Measurements from ENCODE around the gene ZNF185. TPM values are rescaled to one million over a fixed set of nuclear protein-coding genes. Genes with fewer than 3 reads are reported as not detected.
"Not testable (repeated sequence)": the region's sequence is repeated elsewhere in the genome, so short reads cannot be mapped to it uniquely, and the experiment has no call there.

Gene ZNF185
- total RNA-seq, 2 donors from 2014 or later, result 13.5 to 20.7 TPM

GRCh38 chrX:152905081-152905420, 7.2 kb downstream of the ZNF185 start:
- H3K9me3 ChIP-seq (ENCODE audit: control insufficient read depth, low read length), result no peaks in the 10 kb centered on the region
- no peaks in the 10 kb centered on the region for H3K27me3 ChIP-seq (ENCODE audit: control insufficient read depth, insufficient read depth, low read length, poor library complexity, severe bottlenecking)
- 95 to 100% methylated on average over 2 to 8 of the region's 8 CpGs for WGBS, 2 experiments (ENCODE audit: insufficient coverage in 1 of 2, insufficient read length in 1 of 2)
- no peak for DNase-seq
- H3K4me1 Mint-ChIP-seq, result peaks cover 9% of the 10 kb centered on the region
- no peaks in the 10 kb centered on the region for H3K36me3 ChIP-seq (ENCODE audit: control insufficient read depth, insufficient read depth, low read length)
- H3K36me3 Mint-ChIP-seq (ENCODE audit: low read depth), result peaks cover 2% of the 10 kb centered on the region
- no peak overlapping the region for H3K4me3 ChIP-seq (ENCODE audit: low read length)
- peaks cover 13% of the 10 kb centered on the region for H3K27me3 Mint-ChIP-seq (ENCODE audit: insufficient read depth)
- no peak overlapping the region for H3K9ac ChIP-seq (ENCODE audit: extremely low read depth, low read length, poor library complexity, severe bottlenecking)
- H3K27ac Mint-ChIP-seq, result no peak overlapping the region
- no peaks in the 10 kb centered on the region for H3K4me1 ChIP-seq (ENCODE audit: control insufficient read depth, insufficient read depth, low read length)
- peaks cover 51% of the 10 kb centered on the region for H3K9me3 Mint-ChIP-seq
- no peak overlapping the region for H3K27ac ChIP-seq (ENCODE audit: low read depth, low read length)
- no peak overlapping the region for H3K4me3 Mint-ChIP-seq
- TF ChIP-seq CTCF (conservative IDR thresholded peaks at IDR 0.05), result no peak

GRCh38 chrX:152907084-152907651, 9.3 kb downstream of the ZNF185 start:
- Mint-ChIP-seq H3K27ac (no peak overlapping the region), H3K4me1 (peaks cover 3% of the 10 kb centered on the region), H3K36me3 (ENCODE audit: low read depth) (no peaks in the 10 kb centered on the region), H3K9me3 (peaks cover 47% of the 10 kb centered on the region), H3K27me3 (ENCODE audit: insufficient read depth) (peaks cover 7% of the 10 kb centered on the region), H3K4me3 (peak overlapping the region; percentile 43)
- 31 to 100% methylated on average over 2 to 17 of the region's 17 CpGs for WGBS, 2 experiments (ENCODE audit: insufficient coverage in 1 of 2, insufficient read length in 1 of 2)
- H3K9ac ChIP-seq (ENCODE audit: extremely low read depth, low read length, poor library complexity, severe bottlenecking), result no peak overlapping the region
- H3K9me3 ChIP-seq (ENCODE audit: control insufficient read depth, low read length), result no peaks in the 10 kb centered on the region
- H3K4me1 ChIP-seq (ENCODE audit: control insufficient read depth, insufficient read depth, low read length), result no peaks in the 10 kb centered on the region
- H3K27ac ChIP-seq (ENCODE audit: low read depth, low read length), result no peak overlapping the region
- peak; percentile 86 for DNase-seq
- H3K36me3 ChIP-seq (ENCODE audit: control insufficient read depth, insufficient read depth, low read length), result no peaks in the 10 kb centered on the region
- H3K4me3 ChIP-seq (ENCODE audit: low read length), result no peak overlapping the region
- H3K27me3 ChIP-seq (ENCODE audit: control insufficient read depth, insufficient read depth, low read length, poor library complexity, severe bottlenecking), result no peaks in the 10 kb centered on the region
- TF ChIP-seq CTCF (conservative IDR thresholded peaks at IDR 0.05), result no peak

GRCh38 chrX:152908486-152908885, 10.6 kb downstream of the ZNF185 start:
- Histone ChIP-seq H3K9ac (ENCODE audit: extremely low read depth, low read length, poor library complexity, severe bottlenecking) (no peak overlapping the region), H3K36me3 (ENCODE audit: control insufficient read depth, insufficient read depth, low read length) (no peaks in the 10 kb centered on the region), H3K27ac (ENCODE audit: low read depth, low read length) (no peak overlapping the region), H3K4me3 (ENCODE audit: low read length) (no peak overlapping the region), H3K4me1 (ENCODE audit: control insufficient read depth, insufficient read depth, low read length) (no peaks in the 10 kb centered on the region), H3K9me3 (ENCODE audit: control insufficient read depth, low read length) (no peaks in the 10 kb centered on the region), H3K27me3 (ENCODE audit: control insufficient read depth, insufficient read depth, low read length, poor library complexity, severe bottlenecking) (no peaks in the 10 kb centered on the region)
- TF ChIP-seq CTCF (conservative IDR thresholded peaks at IDR 0.05), result no peak
- peaks cover 44% of the 10 kb centered on the region for H3K9me3 Mint-ChIP-seq
- no peaks in the 10 kb centered on the region for H3K36me3 Mint-ChIP-seq (ENCODE audit: low read depth)
- WGBS, 2 experiments (ENCODE audit: insufficient coverage in 1 of 2, insufficient read length in 1 of 2), result 92 to 95% methylated on average over 9 to 14 of the region's 14 CpGs
- H3K27me3 Mint-ChIP-seq (ENCODE audit: insufficient read depth), result peaks cover 7% of the 10 kb centered on the region
- no peak overlapping the region for H3K27ac Mint-ChIP-seq
- no peak overlapping the region for H3K4me3 Mint-ChIP-seq
- H3K4me1 Mint-ChIP-seq, result peaks cover 3% of the 10 kb centered on the region
- no peak for DNase-seq

GRCh38 chrX:152910018-152910417, 12.2 kb downstream of the ZNF185 start:
- peaks cover 51% of the 10 kb centered on the region for H3K9me3 Mint-ChIP-seq
- DNase-seq; H3K27ac ChIP-seq (ENCODE audit: low read depth, low read length); H3K4me1 Mint-ChIP-seq; H3K9ac ChIP-seq (ENCODE audit: extremely low read depth, low read length, poor library complexity, severe bottlenecking); H3K27me3 Mint-ChIP-seq (ENCODE audit: insufficient read depth); H3K27ac Mint-ChIP-seq; H3K36me3 Mint-ChIP-seq (ENCODE audit: low read depth); H3K27me3 ChIP-seq (ENCODE audit: control insufficient read depth, insufficient read depth, low read length, poor library complexity, severe bottlenecking); H3K4me3 ChIP-seq (ENCODE audit: low read length); H3K4me1 ChIP-seq (ENCODE audit: control insufficient read depth, insufficient read depth, low read length); H3K36me3 ChIP-seq (ENCODE audit: control insufficient read depth, insufficient read depth, low read length); H3K4me3 Mint-ChIP-seq; H3K9me3 ChIP-seq (ENCODE audit: control insufficient read depth, low read length): not testable (repeated sequence)
- WGBS, 2 experiments (ENCODE audit: insufficient coverage in 1 of 2, insufficient read length in 1 of 2), result 95% methylated on average over 7 of the region's 7 CpGs; no CpG with 5 or more reads in 1 of the 2 experiments

All from endodermal cell (in vitro differentiated cells).